HepG2 (cell line): ENCODE data around the gene ARCN1. TPM values are rescaled to one million over a fixed set of nuclear protein-coding genes. Genes with fewer than 3 reads are reported as not detected.

Experiments used
- AGO2 ChIP-seq: fragments of 200-400 bp; formaldehyde crosslinking; optimal IDR thresholded peaks from 2 replicates; pipeline ENCODE3; 2017; ENCODE audit warnings: mild to moderate bottlenecking, low read depth, low read length, moderate library complexity
- ASH2L ChIP-seq: fragments of 300-600, 200-600 bp; sonication (generic); IDR thresholded peaks from 2 replicates; pipeline ENCODE4 v1.7.0; 2017; ENCODE audit warnings: low read depth, mild to moderate bottlenecking, moderate library complexity, mixed read lengths, low read length; ENCODE audit not compliant: insufficient read length
- BRD4 ChIP-seq: sonication (generic); formaldehyde crosslinking; IDR thresholded peaks from 2 replicates; pipeline ENCODE4 v1.4.0; 2020; ENCODE audit warnings: missing genetic modification reagents
- ETV5 ChIP-seq: IDR thresholded peaks from 2 replicates; pipeline ENCODE4 v1.6.1; 2018; ENCODE audit warnings: missing biosample characterization, missing genetic modification reagents, inconsistent platforms, borderline replicate concordance
- GLMP ChIP-seq: sonication (generic); formaldehyde crosslinking; IDR thresholded peaks from 2 replicates; pipeline ENCODE4 v1.9.0; 2021; ENCODE audit warnings: missing genetic modification reagents, mild to moderate bottlenecking, borderline replicate concordance
- HMGXB4 ChIP-seq, 2 experiments: sonication (generic) in 1 of 2; formaldehyde crosslinking in 1 of 2; IDR thresholded peaks; 2 replicates each; pipeline versions ENCODE4 v1.4.0 to v1.6.1; 2018 to 2020; ENCODE audit warnings: missing genetic modification reagents in 2 of 2, borderline replicate concordance in 1 of 2, low read depth in 1 of 2, mild to moderate bottlenecking in 1 of 2, missing biosample characterization in 1 of 2
- MTF2 ChIP-seq: sonication (generic); formaldehyde crosslinking; IDR thresholded peaks from 2 replicates; pipeline ENCODE4 v1.5.0; 2020; ENCODE audit warnings: missing genetic modification reagents, borderline replicate concordance
- NCOA1 ChIP-seq: sonication (generic); formaldehyde crosslinking; IDR thresholded peaks from 2 replicates; pipeline ENCODE4 v1.9.0; 2021; ENCODE audit warnings: missing genetic modification reagents
- NFKB2 ChIP-seq: sonication (generic); formaldehyde crosslinking; IDR thresholded peaks from 2 replicates; pipeline ENCODE4 v1.4.0; 2020; ENCODE audit warnings: missing genetic modification reagents, borderline replicate concordance
- PAXIP1 ChIP-seq: sonication (generic); formaldehyde crosslinking; conservative IDR thresholded peaks from 2 replicates; pipeline ENCODE4 v1.4.0; 2020; ENCODE audit warnings: mild to moderate bottlenecking, missing genetic modification reagents, moderate library complexity
- RXRA ChIP-seq: sonication (generic); formaldehyde crosslinking; IDR thresholded peaks from 2 replicates; pipeline ENCODE4 v1.5.1; 2020; ENCODE audit warnings: missing genetic modification reagents
- WIZ ChIP-seq: sonication (generic); formaldehyde crosslinking; IDR thresholded peaks from 2 replicates; pipeline ENCODE4 v1.5.1; 2020; ENCODE audit warnings: mild to moderate bottlenecking, missing genetic modification reagents
- YEATS4 ChIP-seq: sonication (generic); formaldehyde crosslinking; IDR thresholded peaks from 2 replicates; pipeline ENCODE4 v1.4.0; 2020; ENCODE audit warnings: missing genetic modification reagents, borderline replicate concordance
- ZNF18 ChIP-seq: sonication (generic); formaldehyde crosslinking; IDR thresholded peaks from 2 replicates; pipeline ENCODE4 v1.8.0; 2022; ENCODE audit warnings: mild to moderate bottlenecking, missing genetic modification reagents; ENCODE audit not compliant: insufficient replicate concordance
- ZNF253 ChIP-seq: sonication (generic); formaldehyde crosslinking; IDR thresholded peaks from 2 replicates; pipeline ENCODE4 v1.8.0; 2022; ENCODE audit warnings: mild to moderate bottlenecking, missing genetic modification reagents, borderline replicate concordance
- ZNF598 ChIP-seq: sonication (generic); formaldehyde crosslinking; IDR thresholded peaks from 2 replicates; pipeline ENCODE4 v1.5.1; 2020; ENCODE audit warnings: mild to moderate bottlenecking, missing genetic modification reagents, borderline replicate concordance
- ZNF605 ChIP-seq: sonication (generic); formaldehyde crosslinking; IDR thresholded peaks from 2 replicates; pipeline ENCODE4 v1.8.0; 2022; ENCODE audit warnings: mild to moderate bottlenecking, missing genetic modification reagents
- ZNF883 ChIP-seq: sonication (generic); formaldehyde crosslinking; IDR thresholded peaks from 2 replicates; pipeline ENCODE4 v1.5.1; 2020; ENCODE audit warnings: mild to moderate bottlenecking, missing genetic modification reagents; ENCODE audit errors: not compliant biosample characterization
- polyA plus RNA-seq, 8 experiments: library from polyadenylated mRNA; depleted of rRNA in 3 of 8; stranded (reverse) in 7 of 8; unstranded in 1 of 8; fragments of >200 nt; fragmentation: Illumina TruSeq in 4 of 8; extraction: Trizol in 4 of 8; gene quantifications; 2 replicates each; pipeline versions ENCODE4 v1.2.1 to v1.2.3, GENCODE V29; 2011 to 2016; ENCODE audit warnings: low read depth in 4 of 8, missing spikeins in 1 of 8, mixed read lengths in 1 of 8; ENCODE audit not compliant: insufficient read depth in 1 of 8
- total RNA-seq, 5 experiments: library from RNA; depleted of rRNA; stranded (reverse); fragments of >200 nt; fragmentation: Illumina TruSeq; extraction: Trizol; gene quantifications; 2 replicates each; pipeline ENCODE4 v1.2.3, GENCODE V29; 2016; ENCODE audit warnings: low read depth in 1 of 5

The ARCN1 gene
- total and polyA plus RNA-seq, 2 of the 13 experiments (the other 11 are each of a cell fraction or from before 2014, with no cell fraction given) = 148 to 200 TPM

- TF ChIP-seq HMGXB4 (CRISPR knock-in tag; IDR thresholded peaks at IDR 0.05; ENCODE audit: borderline replicate concordance in 1 of 2, low read depth in 1 of 2) (peak in 1 of 2 experiments; percentile 70; a peak in 2 of 4 replicates), ZNF598 (CRISPR knock-in tag) (peak; percentile 85; the same call in 1 of the 2 replicates), AGO2 (peak; percentile 93), ASH2L (peak; percentile 88), ZNF18 (CRISPR knock-in tag) (no peak), BRD4 (CRISPR knock-in tag) (peak; percentile 85), YEATS4 (CRISPR knock-in tag) (peak; percentile 96), MTF2 (peak; percentile 76; the same call in 1 of the 2 replicates), WIZ (CRISPR knock-in tag) (peak; percentile 45; the same call in 1 of the 2 replicates), PAXIP1 (CRISPR knock-in tag) (no peak; the same call in 1 of the 2 replicates), ETV5 (CRISPR knock-in tag) (peak; percentile 57), ZNF605 (CRISPR knock-in tag) (peak; percentile 51), NFKB2 (CRISPR knock-in tag) (peak; percentile 64; the same call in 1 of the 2 replicates), GLMP (no peak), NCOA1 (CRISPR knock-in tag) (0 out of 2 replicates have a peak, but pooled peaks have one; percentile 82), ZNF883 (CRISPR knock-in tag) (peak; percentile 84), RXRA (peak; percentile 37; the same call in 1 of the 2 replicates), ZNF253 (CRISPR knock-in tag) (0 out of 2 replicates have a peak, but pooled peaks have one; percentile 7)
These were observed at the start of gene ARCN1 (continued) for GRCh38 chr11:118572061-118572980.
